IMR-90 (cell line): ENCODE measurements around the gene PGD. TPM values are rescaled to one million over a fixed set of nuclear protein-coding genes. Genes with fewer than 3 reads are reported as not detected.

ENCODE experiments used
- ATAC-seq: fragments of 200-7000 bp; cut with Tn5 transposase; 2 replicates; pipeline ENCODE4 v1.9.1; 2020; ENCODE audit warnings: low read depth, mild to moderate bottlenecking, moderate library complexity
- BruUV-seq: library from RNA; stranded (reverse); fragments of 400-500 nt; replicated peaks from 2 replicates; lab custom pipeline; 2021; lab: Mats Ljungman, UMichigan
- CTCF ChIA-PET: fragments of 300-600 bp; formaldehyde crosslinking; extraction: SDS; loops from one replicate; lab custom pipeline; 2021; ENCODE audit warnings: antibody characterized with exemption; lab: Yijun Ruan, JAX
- POLR2A ChIA-PET: fragments of 300-600 bp; sonication (Branson Sonifier 250); formaldehyde crosslinking; loops from one replicate; lab custom pipeline; 2022; ENCODE audit warnings: antibody characterized with exemption; ENCODE audit not compliant: unreplicated experiment; lab: Charles Lee
- DNase-seq: peaks from one replicate; pipeline ENCODE4 v3.0.0; 2013
- H2AFZ ChIP-seq: replicated peaks from 2 replicates; pipeline ENCODE3; 2013; ENCODE audit warnings: low read length, mild to moderate bottlenecking; ENCODE audit not compliant: poor library complexity
- H2AK5ac ChIP-seq: 2 replicates; pipeline ENCODE4 v1.6.1; 2013; ENCODE audit warnings: low read depth, low read length, inconsistent platforms
- H2AK9ac ChIP-seq: replicated peaks from 2 replicates; pipeline ENCODE3; 2013; ENCODE audit warnings: mild to moderate bottlenecking, low read depth, low read length, moderate library complexity; ENCODE audit not compliant: poor library complexity
- H2BK120ac ChIP-seq: 2 replicates; pipeline ENCODE4 v1.6.1; 2013; ENCODE audit warnings: low read depth, low read length, inconsistent platforms
- H2BK15ac ChIP-seq: 3 replicates; pipeline ENCODE4 v1.6.1; 2013; ENCODE audit warnings: low read depth, low read length, inconsistent platforms
- H2BK20ac ChIP-seq: 2 replicates; pipeline ENCODE4 v1.6.1; 2013; ENCODE audit warnings: low read depth, mild to moderate bottlenecking, inconsistent platforms, low read length, moderate library complexity
- H2BK5ac ChIP-seq: 2 replicates; pipeline ENCODE4 v1.6.1; 2013; ENCODE audit warnings: mild to moderate bottlenecking, low read depth, low read length, inconsistent platforms; ENCODE audit not compliant: poor library complexity, severe bottlenecking
- H3K14ac ChIP-seq: replicated peaks from 2 replicates; pipeline ENCODE4 v1.6.1; 2013; ENCODE audit warnings: low read depth, low read length, inconsistent platforms
- H3K18ac ChIP-seq: 2 replicates; pipeline ENCODE4 v1.6.1; 2013; ENCODE audit warnings: low read depth, low read length, control low read depth
- H3K23ac ChIP-seq: 2 replicates; pipeline ENCODE4 v1.6.1; 2013; ENCODE audit warnings: low read depth, low read length, inconsistent platforms
- H3K27ac ChIP-seq: 2 replicates; pipeline ENCODE4 v1.5.1; 2013; ENCODE audit warnings: mild to moderate bottlenecking, control low read depth, low read length; ENCODE audit not compliant: insufficient read depth
- H3K27me3 ChIP-seq: 2 replicates; pipeline ENCODE4 v1.6.1; 2013; ENCODE audit warnings: low read length; ENCODE audit not compliant: control insufficient read depth, insufficient read depth
- H3K36me3 ChIP-seq: 2 replicates; pipeline ENCODE4 v1.6.1; 2013; ENCODE audit warnings: low read length, mixed read lengths; ENCODE audit not compliant: control insufficient read depth, insufficient read depth
- H3K4ac ChIP-seq: 2 replicates; pipeline ENCODE4 v1.6.1; 2013; ENCODE audit warnings: low read depth, low read length, inconsistent platforms
- H3K4me1 ChIP-seq: 2 replicates; pipeline ENCODE4 v1.6.1; 2013; ENCODE audit warnings: low read length, mixed read lengths; ENCODE audit not compliant: control insufficient read depth, insufficient read depth
- H3K4me2 ChIP-seq: 2 replicates; pipeline ENCODE4 v1.6.1; 2013; ENCODE audit warnings: low read depth, mild to moderate bottlenecking, control low read depth, low read length, moderate library complexity
- H3K4me3 ChIP-seq: 2 replicates; pipeline ENCODE4 v1.5.1; 2013; ENCODE audit warnings: low read depth, mild to moderate bottlenecking, control low read depth, low read length, moderate library complexity; ENCODE audit not compliant: insufficient read depth
- H3K56ac ChIP-seq: 2 replicates; pipeline ENCODE4 v1.6.1; 2013; ENCODE audit warnings: low read length, inconsistent platforms; ENCODE audit not compliant: insufficient read depth; ENCODE audit errors: extremely low read depth
- H3K79me1 ChIP-seq, 2 experiments: 2 replicates each; pipeline ENCODE4 v1.6.1; 2013; ENCODE audit warnings: low read length in 2 of 2, inconsistent platforms in 1 of 2, low read depth in 1 of 2
- H3K9ac ChIP-seq: 2 replicates; pipeline ENCODE4 v1.6.1; 2013; ENCODE audit warnings: low read depth, low read length, control low read depth
- H3K9me1 ChIP-seq: 2 replicates; pipeline ENCODE4 v1.6.1; 2013; ENCODE audit warnings: low read length, inconsistent platforms; ENCODE audit not compliant: insufficient read depth
- H3K9me3 ChIP-seq: 2 replicates; pipeline ENCODE4 v1.6.1; 2013; ENCODE audit warnings: low read length; ENCODE audit not compliant: control insufficient read depth, insufficient read depth
- H4K20me1 ChIP-seq: 2 replicates; pipeline ENCODE4 v1.6.1; 2013; ENCODE audit warnings: low read length, inconsistent platforms; ENCODE audit not compliant: insufficient read depth
- H4K5ac ChIP-seq: 2 replicates; pipeline ENCODE4 v1.6.1; 2013; ENCODE audit warnings: mild to moderate bottlenecking, low read depth, low read length, control low read depth
- H4K8ac ChIP-seq, 2 experiments: 2 replicates each; pipeline ENCODE4 v1.6.1; 2013; ENCODE audit warnings: low read depth in 2 of 2, low read length in 2 of 2, control low read depth in 1 of 2, inconsistent platforms in 1 of 2
- H4K91ac ChIP-seq: 2 replicates; pipeline ENCODE4 v1.6.1; 2013; ENCODE audit warnings: low read depth, low read length, inconsistent platforms; ENCODE audit not compliant: insufficient read depth
- BHLHE40 ChIP-seq: fragments of 150-350 bp; IDR thresholded peaks from 2 replicates; pipeline ENCODE4 v1.6.1; 2016; ENCODE audit warnings: mild to moderate bottlenecking, low read depth, low read length
- CEBPB ChIP-seq: IDR thresholded peaks from 2 replicates; pipeline ENCODE4 v1.6.1; 2012; ENCODE audit warnings: low read depth, low read length, improper control_type of control experiment
- CTCF ChIP-seq: conservative IDR thresholded peaks from 2 replicates; pipeline ENCODE4 v1.5.1; 2012; ENCODE audit warnings: mild to moderate bottlenecking, low read depth, low read length, improper control_type of control experiment
- MAFK ChIP-seq: IDR thresholded peaks from 2 replicates; pipeline ENCODE4 v1.6.1; 2012; ENCODE audit warnings: low read depth, low read length, improper control_type of control experiment
- MAZ ChIP-seq: IDR thresholded peaks from 2 replicates; pipeline ENCODE4 v1.6.1; 2012; ENCODE audit warnings: low read depth, mild to moderate bottlenecking, low read length, improper control_type of control experiment, moderate library complexity, borderline replicate concordance
- MXI1 ChIP-seq: IDR thresholded peaks from 2 replicates; pipeline ENCODE4 v1.6.1; 2012; ENCODE audit warnings: low read depth, mild to moderate bottlenecking, low read length, moderate library complexity, borderline replicate concordance
- RAD21 ChIP-seq: IDR thresholded peaks from 2 replicates; pipeline ENCODE4 v1.6.1; 2012; ENCODE audit warnings: low read length, improper control_type of control experiment
- RCOR1 ChIP-seq: IDR thresholded peaks from 2 replicates; pipeline ENCODE4 v1.6.1; 2012; ENCODE audit warnings: mild to moderate bottlenecking, low read length, improper control_type of control experiment; ENCODE audit not compliant: insufficient replicate concordance
- RFX5 ChIP-seq: IDR thresholded peaks from 2 replicates; pipeline ENCODE4 v1.8.0; 2012; ENCODE audit warnings: low read depth, mild to moderate bottlenecking, low read length, moderate library complexity
- SMC3 ChIP-seq: fragments of 150-350 bp; IDR thresholded peaks from 2 replicates; pipeline ENCODE4 v1.6.1; 2016; ENCODE audit warnings: low read depth, mild to moderate bottlenecking, antibody characterized with exemption, low read length, moderate library complexity
- WGBS, 2 experiments: methylation state at CpG; one replicate each; pipeline versions ENCODE4 v1.1.5 to v1.1.7; 2013; ENCODE audit warnings: missing lambda C conversion rate in 2 of 2; ENCODE audit not compliant: insufficient read length in 1 of 2; ENCODE audit errors: extremely low coverage in 2 of 2; 5-methylcytosine and 5-hydroxymethylcytosine counted together
- dilution Hi-C: fragments of 300-500 bp; cut with HindIII; formaldehyde crosslinking; loops from one replicate; pipeline ENCODE4 v1.14.3; 2018; ENCODE audit warnings: low sequenced_read_pairs; ENCODE audit not compliant: unreplicated experiment
- in situ Hi-C: fragments of 300-500 bp; cut with MboI; formaldehyde crosslinking; loops from 3 replicates; pipeline ENCODE4 v1.14.3; 2019; ENCODE audit warnings: low sequenced_read_pairs, inconsistent platforms, mixed read lengths
- intact Hi-C: fragments of 100-400 bp; cut with micrococcal nuclease; formaldehyde crosslinking; loops from 2 replicates; pipeline ENCODE4 v1.10.0; 2022
- polyA plus RNA-seq, 3 experiments: library from polyadenylated mRNA; depleted of rRNA; stranded (reverse); fragments of >200 nt; gene quantifications; 2 replicates each; pipeline ENCODE4 v1.2.3, GENCODE V29; 2012; ENCODE audit warnings: low replicate concordance in 1 of 3
- total RNA-seq: library from RNA; depleted of rRNA; stranded (reverse); fragments of >200 nt; gene quantifications from 2 replicates; pipeline ENCODE4 v1.2.3, GENCODE V29; 2012

PGD gene
- total and polyA plus RNA-seq, 2 of the 4 experiments (the other 2 are of a cell fraction), result 118 to 216 TPM

GRCh38 chr1:10430216-10431069, 31.6 kb downstream of the PGD start, which contains the start of gene CENPS:
Gene CENPS (plus strand): TSS chr1:10430433. CDS start chr1:10430518, 85 bp downstream.
- Histone ChIP-seq H3K79me1 (peaks cover 7 to 27% of the 10 kb centered on the region in 2 experiments; a peak in 3 of 4 replicates), H3K4ac (peak within 1 kb of the TSS; percentile 89), H3K36me3 (peaks cover 2% of the 10 kb centered on the region; the same call in 1 of the 2 replicates), H3K27me3 (no peaks in the 10 kb centered on the region), H3K18ac (peak within 1 kb of the TSS; percentile 36; the same call in 1 of the 2 replicates), H4K91ac (peak within 1 kb of the TSS; percentile 94), H3K4me1 (peaks cover 2% of the 10 kb centered on the region; the same call in 1 of the 2 replicates), H4K5ac (peak within 1 kb of the TSS; percentile 87), H3K56ac (peak within 1 kb of the TSS; percentile 87), H3K4me2 (peak within 1 kb of the TSS; percentile 99), H2AK9ac (peak within 1 kb of the TSS; percentile 96), H3K9ac (peak within 1 kb of the TSS; percentile 85), H2BK15ac (peak within 1 kb of the TSS; percentile 59; the same call in 1 of the 3 replicates), H3K27ac (peak within 1 kb of the TSS; percentile 86), H2BK5ac (peak within 1 kb of the TSS; percentile 63), H2BK120ac (peak within 1 kb of the TSS; percentile 71), H4K20me1 (no peaks in the 10 kb centered on the region), H3K14ac (peak within 1 kb of the TSS; percentile 98), H3K23ac (peak within 1 kb of the TSS; percentile 92), H3K9me3 (no peaks in the 10 kb centered on the region), H2AFZ (peak within 1 kb of the TSS; percentile 100), H4K8ac (peak within 1 kb of the TSS; percentile 79 to 96), H2AK5ac (peak within 1 kb of the TSS; percentile 74), H3K9me1 (peaks cover 4% of the 10 kb centered on the region), H2BK20ac (peak within 1 kb of the TSS; percentile 44; the same call in 1 of the 2 replicates), H3K4me3 (peak within 1 kb of the TSS; percentile 76)
- intact Hi-C loops (loop anchor here (1.0 kb wide), 1 partner anchor 64 kb away; no protein-coding TSS in a partner anchor), in situ Hi-C loops (no loop called here), dilution Hi-C loops (no loop called here)
- TF ChIP-seq MAZ, result peak; percentile 74; the same call in 1 of the 2 replicates
- no peak for TF ChIP-seq RFX5
- TF ChIP-seq SMC3, result peak; percentile 87
- TF ChIP-seq RAD21, result peak; percentile 66
- TF ChIP-seq RCOR1, result peak; percentile 30
- no peak for TF ChIP-seq BHLHE40
- TF ChIP-seq MXI1, result peak; percentile 82
- TF ChIP-seq CTCF, result peak; percentile 98
- no peak for TF ChIP-seq CEBPB
- no peak for TF ChIP-seq MAFK
- POLR2A ChIA-PET, result interaction anchor here (0.6 kb wide), 1 partner anchor 180 kb away, joined by 3 read pairs; no protein-coding TSS in a partner anchor
- DNase-seq (peak; percentile 83), ATAC-seq (peak; percentile 95)
- 0% methylated on average over 48 of the region's 95 CpGs; no CpG with 5 or more reads in 1 of the 2 experiments for WGBS, 2 experiments
- no TSS peak for BruUV-seq
- CTCF ChIA-PET, result interaction anchor here (0.9 to 1.9 kb wide), 10 partner anchors 22 to 255 kb away, joined by 3 to 12 read pairs (median 3); no protein-coding TSS in a partner anchor
